Keratinocyte (primary cell): Measurements from ENCODE around the gene EMILIN3. TPM values are rescaled to one million over a fixed set of nuclear protein-coding genes. Genes with fewer than 3 reads are reported as not detected.

Experiments used
- DNase-seq: peaks from one replicate; pipeline ENCODE4 v3.0.0-alpha.2; 2011; ENCODE audit warnings: low read depth, missing footprints, low spot score
- FAIRE-seq: peaks from 2 replicates; lab custom pipeline; 2011; peaks lifted over from hg19 to GRCh38; lab: Jason Lieb, UNC
- H2AFZ ChIP-seq: 2 replicates; pipeline ENCODE4 v1.6.0; 2012; ENCODE audit warnings: low read length, control low read depth, inconsistent platforms; ENCODE audit not compliant: control insufficient read depth
- H3K27ac ChIP-seq: 2 replicates; pipeline ENCODE4 v1.5.1; 2011; ENCODE audit warnings: low read length; ENCODE audit not compliant: control insufficient read depth, insufficient read depth
- H3K27me3 ChIP-seq: 3 replicates; pipeline ENCODE4 v1.6.0; 2011; ENCODE audit warnings: low read length; ENCODE audit not compliant: control insufficient read depth, insufficient read depth; ENCODE audit errors: extremely low read depth
- H3K36me3 ChIP-seq, 2 experiments: 2 replicates in 1 of 2; 3 replicates in 1 of 2; pipeline ENCODE4 v1.5.1; 2011; ENCODE audit warnings: low read length in 2 of 2, mild to moderate bottlenecking in 1 of 2; ENCODE audit not compliant: control insufficient read depth in 2 of 2, insufficient read depth in 2 of 2; ENCODE audit errors: extremely low read depth in 1 of 2
- H3K4me1 ChIP-seq: 3 replicates; pipeline ENCODE4 v1.5.1; 2011; ENCODE audit warnings: low read length; ENCODE audit not compliant: control insufficient read depth, insufficient read depth; ENCODE audit errors: extremely low read depth
- H3K4me2 ChIP-seq: 3 replicates; pipeline ENCODE4 v1.6.0; 2011; ENCODE audit warnings: low read depth, low read length; ENCODE audit not compliant: control insufficient read depth, insufficient read depth; ENCODE audit errors: extremely low read depth
- H3K4me3 ChIP-seq, 3 experiments: fragments of 200-600 bp in 1 of 3; sonication (generic) in 1 of 3; 2 replicates in 2 of 3; 3 replicates in 1 of 3; pipeline ENCODE4 v1.5.1; 2011 to 2016; ENCODE audit warnings: low read length in 3 of 3, mild to moderate bottlenecking in 3 of 3, control low read depth in 2 of 3, inconsistent platforms in 1 of 3, low read depth in 1 of 3, mixed read lengths in 1 of 3, mixed run types in 1 of 3, moderate library complexity in 1 of 3; ENCODE audit not compliant: control insufficient read depth in 2 of 3, insufficient read depth in 2 of 3; ENCODE audit errors: extremely low read depth in 1 of 3
- H3K79me2 ChIP-seq: 2 replicates; pipeline ENCODE4 v1.6.0; 2012; ENCODE audit warnings: low read length; ENCODE audit not compliant: control insufficient read depth, insufficient read depth
- H3K9ac ChIP-seq: 3 replicates; pipeline ENCODE4 v1.6.0; 2011; ENCODE audit warnings: low read length; ENCODE audit not compliant: control insufficient read depth, insufficient read depth; ENCODE audit errors: extremely low read depth
- H3K9me1 ChIP-seq: 3 replicates; pipeline ENCODE4 v1.6.0; 2011; ENCODE audit warnings: low read length; ENCODE audit not compliant: control insufficient read depth, insufficient read depth; ENCODE audit errors: extremely low read depth
- H3K9me3 ChIP-seq: 2 replicates; pipeline ENCODE4 v1.5.1; 2012; ENCODE audit warnings: low read depth, low read length; ENCODE audit not compliant: control insufficient read depth
- H4K20me1 ChIP-seq: 3 replicates; pipeline ENCODE4 v1.6.0; 2011; ENCODE audit warnings: low read length; ENCODE audit not compliant: control insufficient read depth, insufficient read depth; ENCODE audit errors: extremely low read depth
- EZH2 ChIP-seq: IDR thresholded peaks from one replicate; pipeline ENCODE4 v1.6.1; 2012; ENCODE audit warnings: inconsistent platforms, mild to moderate bottlenecking, low read length, moderate library complexity
- dilution Hi-C: fragments of 300-500 bp; cut with MboI; formaldehyde crosslinking; loops from one replicate; pipeline ENCODE4 v1.7.0; 2020; ENCODE audit warnings: low sequenced_read_pairs; ENCODE audit not compliant: extremely low pct_ligation_motif_present
- polyA plus RNA-seq, 5 experiments: library from polyadenylated mRNA; depleted of rRNA in 3 of 5; stranded (reverse) in 3 of 5; stranded (forward) in 1 of 5; unstranded in 1 of 5; fragments of >200 nt; gene quantifications; 1 replicate in 1 of 5; 2 replicates in 3 of 5; 3 replicates in 1 of 5; pipeline versions ENCODE4 v1.2.1 to v1.2.3, GENCODE V29; 2011 to 2012; ENCODE audit warnings: missing spikeins in 2 of 5, low read depth in 1 of 5, low replicate concordance in 1 of 5
- TF ChIP-seq, protein P1 (sequence below), 3 experiments: IDR thresholded peaks in 1 of 3; conservative IDR thresholded peaks in 1 of 3; optimal IDR thresholded peaks in 1 of 3; 2 replicates in 2 of 3; 3 replicates in 1 of 3; pipeline versions ENCODE3 to v1.5.1; 2011; ENCODE audit warnings: low read length in 3 of 3, mild to moderate bottlenecking in 3 of 3, moderate library complexity in 2 of 3, control low read depth in 1 of 3, inconsistent platforms in 1 of 3; ENCODE audit not compliant: insufficient read depth in 2 of 3; ENCODE audit errors: extremely low read depth in 1 of 3

EMILIN3 gene
- polyA plus RNA-seq, 1 donor (not counting 4 experiments of a cell fraction or from before 2014, with no cell fraction given): not detected

DNA sequence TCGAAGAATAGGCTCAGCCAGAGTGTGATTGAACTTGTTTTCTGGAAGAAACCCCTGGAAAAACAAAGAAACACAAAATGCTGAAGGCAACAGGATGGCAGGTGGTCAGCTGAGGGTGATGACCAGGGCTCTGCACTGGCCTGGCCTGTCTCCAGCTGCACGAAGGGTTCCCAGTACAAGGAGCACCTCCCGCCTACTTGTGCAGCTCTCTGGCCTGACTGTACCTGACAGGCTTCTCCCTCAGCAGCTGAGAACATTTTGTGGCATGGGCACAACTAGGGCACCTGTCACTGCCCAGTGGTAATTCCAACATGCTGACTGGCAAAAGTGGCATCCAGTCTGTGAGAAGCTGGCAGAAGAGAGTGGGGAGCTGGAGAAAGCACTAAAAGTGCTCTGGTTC is 38.8 kb upstream of the EMILIN3 start:
- H3K27ac ChIP-seq: no peak overlapping the region
- no peaks in the 10 kb centered on the region for H3K9me3 ChIP-seq
- no peaks in the 10 kb centered on the region for H3K4me1 ChIP-seq
- DNase-seq: no peak
- H2AFZ ChIP-seq: no peak overlapping the region
- H3K36me3 ChIP-seq: peaks cover 0 to 28% of the 10 kb centered on the region in 2 experiments
- H3K4me3 ChIP-seq: no peak overlapping the region
- H3K9me1 ChIP-seq: no peaks in the 10 kb centered on the region
- no peak overlapping the region for H3K9ac ChIP-seq
- no peak overlapping the region for H3K4me2 ChIP-seq
- H4K20me1 ChIP-seq: no peaks in the 10 kb centered on the region
- FAIRE-seq: no peak
- H3K79me2 ChIP-seq: no peaks in the 10 kb centered on the region
- TF ChIP-seq EZH2: no peak
- TF ChIP-seq, protein P1, sequence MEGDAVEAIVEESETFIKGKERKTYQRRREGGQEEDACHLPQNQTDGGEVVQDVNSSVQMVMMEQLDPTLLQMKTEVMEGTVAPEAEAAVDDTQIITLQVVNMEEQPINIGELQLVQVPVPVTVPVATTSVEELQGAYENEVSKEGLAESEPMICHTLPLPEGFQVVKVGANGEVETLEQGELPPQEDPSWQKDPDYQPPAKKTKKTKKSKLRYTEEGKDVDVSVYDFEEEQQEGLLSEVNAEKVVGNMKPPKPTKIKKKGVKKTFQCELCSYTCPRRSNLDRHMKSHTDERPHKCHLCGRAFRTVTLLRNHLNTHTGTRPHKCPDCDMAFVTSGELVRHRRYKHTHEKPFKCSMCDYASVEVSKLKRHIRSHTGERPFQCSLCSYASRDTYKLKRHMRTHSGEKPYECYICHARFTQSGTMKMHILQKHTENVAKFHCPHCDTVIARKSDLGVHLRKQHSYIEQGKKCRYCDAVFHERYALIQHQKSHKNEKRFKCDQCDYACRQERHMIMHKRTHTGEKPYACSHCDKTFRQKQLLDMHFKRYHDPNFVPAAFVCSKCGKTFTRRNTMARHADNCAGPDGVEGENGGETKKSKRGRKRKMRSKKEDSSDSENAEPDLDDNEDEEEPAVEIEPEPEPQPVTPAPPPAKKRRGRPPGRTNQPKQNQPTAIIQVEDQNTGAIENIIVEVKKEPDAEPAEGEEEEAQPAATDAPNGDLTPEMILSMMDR (optimal IDR thresholded peaks at IDR 0.05 in 1 of 3, IDR thresholded peaks at IDR 0.05 in 1 of 3, conservative IDR thresholded peaks at IDR 0.05 in 1 of 3; ENCODE audit: extremely low read depth in 1 of 3, insufficient read depth in 2 of 3, low read length in 3 of 3): no peak
- dilution Hi-C loops: no loop called here
- no peaks in the 10 kb centered on the region for H3K27me3 ChIP-seq

DNA sequence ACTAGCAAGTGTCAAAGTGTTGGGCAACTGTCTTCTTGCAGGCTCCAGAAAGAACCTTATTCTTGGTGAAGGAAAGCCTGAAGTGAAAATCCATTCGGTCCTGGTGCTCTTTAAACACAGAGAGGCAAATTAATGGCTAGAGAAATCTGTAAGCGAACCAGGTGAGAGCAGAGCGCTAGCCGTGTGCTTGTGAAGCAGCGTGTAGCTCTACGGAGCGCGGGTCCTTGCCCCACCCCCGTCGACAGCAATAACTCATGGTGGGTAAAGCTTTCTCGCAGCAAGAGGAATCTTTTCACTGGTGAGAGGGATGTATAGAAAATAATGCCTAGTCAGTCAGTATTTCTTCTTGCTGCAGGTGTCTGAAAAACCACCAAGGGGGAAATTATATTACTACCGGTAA is 37.0 kb upstream of the EMILIN3 start:
- no peak overlapping the region for H3K4me3 ChIP-seq
- H3K4me2 ChIP-seq: no peak overlapping the region
- H3K4me1 ChIP-seq: peaks cover 3% of the 10 kb centered on the region
- no peak overlapping the region for H2AFZ ChIP-seq
- no peaks in the 10 kb centered on the region for H3K9me1 ChIP-seq
- no peak overlapping the region for H3K9ac ChIP-seq
- no peaks in the 10 kb centered on the region for H3K79me2 ChIP-seq
- no peak overlapping the region for H3K27ac ChIP-seq
- DNase-seq (no peak), FAIRE-seq (no peak)
- H3K36me3 ChIP-seq: peaks cover 0 to 25% of the 10 kb centered on the region in 2 experiments
- H3K9me3 ChIP-seq: no peaks in the 10 kb centered on the region
- TF ChIP-seq, protein P1 (optimal IDR thresholded peaks at IDR 0.05 in 1 of 3, IDR thresholded peaks at IDR 0.05 in 1 of 3, conservative IDR thresholded peaks at IDR 0.05 in 1 of 3; ENCODE audit: extremely low read depth in 1 of 3, insufficient read depth in 2 of 3, low read length in 3 of 3): no peak
- no peak for TF ChIP-seq EZH2
- H4K20me1 ChIP-seq: no peaks in the 10 kb centered on the region
- no peaks in the 10 kb centered on the region for H3K27me3 ChIP-seq
- dilution Hi-C loops: no loop called here
